Measurements from ENCODE around the gene MLPH. TPM values are rescaled to one million over a fixed set of nuclear protein-coding genes. Genes with fewer than 3 reads are reported as not detected.

MLPH gene
- total and polyA plus RNA-seq, 2 of the 13 experiments (the other 11 are each of a cell fraction or from before 2014, with no cell fraction given) = 0.12 TPM; not detected in 1

DNA sequence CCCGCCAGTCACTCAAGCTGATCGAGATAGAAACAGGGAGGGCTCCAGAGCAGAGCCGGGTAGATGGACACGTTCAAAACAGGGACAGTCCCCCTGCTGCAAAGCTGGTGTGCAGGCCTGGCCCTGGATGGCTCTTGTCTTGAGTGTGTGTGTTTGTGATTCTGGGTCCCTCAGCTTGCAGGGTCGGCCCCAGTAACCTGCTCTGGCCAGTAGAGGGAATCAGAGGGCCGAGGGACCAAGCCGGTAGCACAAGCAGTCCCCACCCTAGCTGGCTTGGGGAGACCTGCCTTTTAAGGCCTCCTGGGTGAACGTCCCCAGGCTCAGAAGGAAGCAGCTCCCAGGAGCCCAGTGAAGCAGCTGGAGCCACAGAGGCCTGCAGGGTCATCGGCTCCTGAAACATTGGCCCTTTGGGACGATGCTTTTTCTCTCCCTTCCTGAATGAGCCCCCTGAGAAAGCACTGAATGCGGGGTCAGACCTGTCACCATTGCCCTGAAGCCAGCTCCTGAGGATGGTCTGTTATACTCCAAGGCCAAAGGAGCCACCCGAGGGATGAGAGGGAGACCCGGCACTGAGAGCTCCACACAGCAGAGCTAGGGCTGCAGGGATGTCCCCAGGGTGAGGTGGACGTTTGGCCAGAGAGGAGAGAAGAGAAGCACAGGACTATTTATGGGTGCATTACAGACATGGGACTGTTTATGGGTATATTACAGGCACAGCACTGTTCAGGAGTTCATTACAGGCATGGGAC lies 15.4 kb upstream of the MLPH start (continued):
- TF ChIP-seq BHLHE40 (IDR thresholded peaks at IDR 0.05; ENCODE audit: low read length) (no peak), ZNF367 (CRISPR knock-in tag; IDR thresholded peaks at IDR 0.05; ENCODE audit: borderline replicate concordance) (no peak), ZNF619 (CRISPR knock-in tag; IDR thresholded peaks at IDR 0.05) (0 out of 2 replicates have a peak, but pooled peaks have one; percentile 32), ZNF773 (CRISPR knock-in tag; IDR thresholded peaks at IDR 0.05; ENCODE audit: borderline replicate concordance) (no peak), TMF1 (CRISPR knock-in tag; IDR thresholded peaks at IDR 0.05; ENCODE audit: low read depth) (no peak), THAP7 (CRISPR knock-in tag; IDR thresholded peaks at IDR 0.05) (no peak), ZBTB14 (CRISPR knock-in tag; IDR thresholded peaks at IDR 0.05) (no peak), YY1 (IDR thresholded peaks at IDR 0.05; ENCODE audit: insufficient read depth, insufficient replicate concordance, low read depth, low read length) (no peak), YEATS2 (CRISPR knock-in tag; IDR thresholded peaks at IDR 0.05; ENCODE audit: borderline replicate concordance) (no peak), ZNF562 (CRISPR knock-in tag; IDR thresholded peaks at IDR 0.05; ENCODE audit: borderline replicate concordance) (no peak), CTCF (CRISPR knock-in tag; IDR thresholded peaks at IDR 0.05) (peak; percentile 86), ZNF350 (CRISPR knock-in tag; IDR thresholded peaks at IDR 0.05; ENCODE audit: borderline replicate concordance, low read depth) (0 out of 2 replicates have a peak, but pooled peaks have one; percentile 23), STAG1 (CRISPR knock-in tag; IDR thresholded peaks at IDR 0.05) (peak; percentile 82), KDM1A (CRISPR knock-in tag; IDR thresholded peaks at IDR 0.05) (no peak), ZNF879 (CRISPR knock-in tag; IDR thresholded peaks at IDR 0.05) (no peak), ZNF616 (CRISPR knock-in tag; IDR thresholded peaks at IDR 0.05; ENCODE audit: low read depth) (no peak), XRCC5 (optimal IDR thresholded peaks at IDR 0.05; ENCODE audit: low read length) (peak; percentile 79), ZBTB38 (CRISPR knock-in tag; IDR thresholded peaks at IDR 0.05) (no peak), CBX1 (IDR thresholded peaks at IDR 0.05; ENCODE audit: low read depth) (no peak), CENPX (CRISPR knock-in tag; IDR thresholded peaks at IDR 0.05) (no peak), NR3C1 (CRISPR knock-in tag; IDR thresholded peaks at IDR 0.05) (no peak), BCLAF1 (IDR thresholded peaks at IDR 0.05) (no peak), NONO (IDR thresholded peaks at IDR 0.05) (no peak), NONO (CRISPR knock-in tag; conservative IDR thresholded peaks at IDR 0.05) (0 out of 2 replicates have a peak, but pooled peaks have one; percentile 16), RFX5 (IDR thresholded peaks at IDR 0.05; ENCODE audit: low read depth, low read length) (no peak)
